ENCODE results near the gene CCDC116.

DNA sequence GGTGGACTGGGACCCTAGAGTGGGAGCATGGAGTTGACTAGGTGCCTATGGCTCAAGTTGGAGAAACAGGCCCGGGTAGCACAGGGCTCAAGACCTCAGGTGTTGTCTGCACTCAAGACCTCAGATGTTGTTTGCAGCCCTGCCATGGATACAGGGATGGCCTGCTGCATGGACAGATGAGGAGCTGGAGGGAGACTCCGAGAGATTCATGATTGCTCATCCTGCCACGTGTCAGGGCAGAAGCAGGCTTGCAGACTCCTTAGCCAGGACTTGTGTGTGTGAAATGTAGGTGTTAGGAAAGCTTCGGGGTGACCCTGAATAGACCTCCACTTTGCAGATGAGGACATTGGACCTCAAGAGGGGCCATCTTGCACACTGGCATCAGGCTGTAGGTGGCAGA lies 921 bp downstream of the CCDC116 start:
- TF ChIP-seq EP300 (IDR thresholded peaks at IDR 0.05) (no peak), POLR2A (IDR thresholded peaks at IDR 0.05) (no peak)

Data from tibial nerve (tissue), 3 donors.